Measurements from ENCODE around the gene SCN1A.

The SCN1A gene

DNA sequence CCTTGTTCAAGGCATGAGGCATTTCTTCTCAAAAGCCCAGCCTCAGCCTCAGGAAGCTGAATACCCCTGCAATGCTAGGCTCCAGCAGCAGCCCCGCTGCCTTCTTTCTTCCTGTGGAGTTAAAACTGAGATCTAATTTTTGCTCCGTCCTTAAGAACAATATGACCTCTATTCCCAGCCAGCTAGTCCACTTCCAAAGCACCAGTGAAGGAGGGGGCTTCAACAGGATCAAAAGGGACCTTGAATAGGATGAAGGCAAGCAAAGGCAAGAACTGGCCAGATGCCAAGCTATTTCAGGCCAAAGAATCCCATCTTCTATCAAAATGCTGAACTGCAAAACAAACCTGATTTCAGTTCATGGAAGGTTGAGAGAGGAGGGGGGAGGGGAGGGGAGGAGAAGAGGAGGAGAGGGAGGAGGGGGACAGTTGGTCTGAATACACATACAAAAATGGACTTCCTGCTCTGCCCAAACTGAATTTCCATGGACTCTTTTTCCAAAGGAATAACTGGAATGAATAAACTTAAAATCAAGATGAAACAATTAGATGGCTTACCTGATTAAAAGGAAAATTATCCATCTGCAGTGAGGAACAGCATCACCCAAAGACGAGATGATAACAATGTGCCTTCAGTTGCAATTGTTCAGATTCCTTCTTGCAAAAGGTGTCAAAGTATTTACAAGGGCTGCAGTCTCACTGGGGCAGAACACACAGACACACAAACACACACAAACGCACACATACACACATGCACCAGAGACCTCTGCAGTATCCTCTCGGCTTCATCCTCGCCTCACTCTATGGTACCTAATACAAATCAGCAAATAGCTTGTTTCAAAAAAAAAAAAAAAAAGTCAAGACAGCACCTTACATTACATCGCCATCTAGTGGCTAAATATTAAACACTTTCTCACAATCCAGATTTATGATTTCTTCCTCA lies at the start of gene SCN1A:
Gene SCN1A (minus strand): TSS at position 804 of the 939 bp plus-strand sequence. CDS start 54,399 bp downstream, outside the sequence.
- peaks cover 4% of the 10 kb centered on the region; the same call in 1 of the 2 replicates for H3K4me1 ChIP-seq (ENCODE audit: control insufficient read depth, insufficient read depth, low read length)
- no CpG with 5 or more reads among the region's 7 CpGs for WGBS (ENCODE audit: insufficient coverage, insufficient read length)
- H3K4me3 ChIP-seq (ENCODE audit: low read length), result no peak within 1 kb of the TSS
- no peaks in the 10 kb centered on the region for H3K9me3 ChIP-seq (ENCODE audit: control insufficient read depth, insufficient read depth, low read length)
- H3K27ac ChIP-seq (ENCODE audit: low read length), result no peak within 1 kb of the TSS
- H3K36me3 ChIP-seq (ENCODE audit: control insufficient read depth, insufficient read depth, low read length), result no peaks in the 10 kb centered on the region
- H3K27me3 ChIP-seq (ENCODE audit: control insufficient read depth, insufficient read depth, low read length), result no peaks in the 10 kb centered on the region
- no peak for DNase-seq (ENCODE audit: low read depth, low spot score)

- WGBS (ENCODE audit: insufficient coverage, insufficient read length), result no CpG with 5 or more reads among the region's 2 CpGs
- no peak overlapping the region for H3K4me3 ChIP-seq (ENCODE audit: low read length)
Measured at GRCh38 chr2:166173263-166173662, 45.4 kb upstream of the SCN1A start.

GRCh38 chr2:166171216-166171615 lies 43.4 kb upstream of the SCN1A start:
- Histone ChIP-seq H3K27ac (ENCODE audit: low read length) (no peak overlapping the region), H3K27me3 (ENCODE audit: control insufficient read depth, insufficient read depth, low read length) (no peaks in the 10 kb centered on the region), H3K36me3 (ENCODE audit: control insufficient read depth, insufficient read depth, low read length) (no peaks in the 10 kb centered on the region), H3K4me3 (ENCODE audit: low read length) (no peak overlapping the region), H3K9me3 (ENCODE audit: control insufficient read depth, insufficient read depth, low read length) (no peaks in the 10 kb centered on the region), H3K4me1 (ENCODE audit: control insufficient read depth, insufficient read depth, low read length) (no peaks in the 10 kb centered on the region)
- WGBS (ENCODE audit: insufficient coverage, insufficient read length), result no CpG with 5 or more reads among the region's 3 CpGs
- DNase-seq (ENCODE audit: low read depth, low spot score), result no peak

More at GRCh38 chr2:166173263-166173662, 45.4 kb upstream of the SCN1A start:
- H3K9me3 ChIP-seq (ENCODE audit: control insufficient read depth, insufficient read depth, low read length), result no peaks in the 10 kb centered on the region
- no peak for DNase-seq (ENCODE audit: low read depth, low spot score)
- no peaks in the 10 kb centered on the region for H3K27me3 ChIP-seq (ENCODE audit: control insufficient read depth, insufficient read depth, low read length)
- no peaks in the 10 kb centered on the region for H3K36me3 ChIP-seq (ENCODE audit: control insufficient read depth, insufficient read depth, low read length)
- no peak overlapping the region for H3K27ac ChIP-seq (ENCODE audit: low read length)
- H3K4me1 ChIP-seq (ENCODE audit: control insufficient read depth, insufficient read depth, low read length), result no peaks in the 10 kb centered on the region

DNA sequence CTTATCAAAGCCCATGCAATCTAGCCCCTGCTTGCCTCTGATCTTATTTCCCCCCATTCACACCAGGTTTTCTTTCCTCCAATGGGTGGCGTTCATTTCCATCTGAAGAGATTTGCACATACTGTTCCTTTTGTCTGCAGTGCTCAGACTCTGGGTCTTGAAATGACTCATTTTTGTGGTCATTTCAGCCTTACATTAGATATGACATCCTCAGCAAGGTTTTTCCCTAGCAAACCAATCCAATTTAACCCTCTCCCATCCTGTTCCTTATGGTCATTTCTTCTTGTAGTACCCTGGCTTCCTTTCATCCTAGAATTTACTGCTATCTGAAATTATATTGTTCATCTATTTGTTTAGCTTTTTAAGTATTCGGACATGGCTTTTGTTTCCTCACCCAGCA lies 42.5 kb upstream of the SCN1A start:
- Histone ChIP-seq H3K4me1 (ENCODE audit: control insufficient read depth, insufficient read depth, low read length) (no peaks in the 10 kb centered on the region), H3K27ac (ENCODE audit: low read length) (no peak overlapping the region), H3K9me3 (ENCODE audit: control insufficient read depth, insufficient read depth, low read length) (no peaks in the 10 kb centered on the region), H3K36me3 (ENCODE audit: control insufficient read depth, insufficient read depth, low read length) (no peaks in the 10 kb centered on the region), H3K27me3 (ENCODE audit: control insufficient read depth, insufficient read depth, low read length) (no peaks in the 10 kb centered on the region), H3K4me3 (ENCODE audit: low read length) (no peak overlapping the region)
- no peak for DNase-seq (ENCODE audit: low read depth, low spot score)
- WGBS (ENCODE audit: insufficient coverage, insufficient read length), result no CpG with 5 or more reads among the region's 2 CpGs

- no peaks in the 10 kb centered on the region for H3K9me3 ChIP-seq (ENCODE audit: control insufficient read depth, insufficient read depth, low read length)
- H3K4me3 ChIP-seq (ENCODE audit: low read length), result no peak overlapping the region
- H3K4me1 ChIP-seq (ENCODE audit: control insufficient read depth, insufficient read depth, low read length), result no peaks in the 10 kb centered on the region
- H3K36me3 ChIP-seq (ENCODE audit: control insufficient read depth, insufficient read depth, low read length), result no peaks in the 10 kb centered on the region
- WGBS (ENCODE audit: insufficient coverage, insufficient read length), result no CpG with 5 or more reads among the region's 2 CpGs
- H3K27me3 ChIP-seq (ENCODE audit: control insufficient read depth, insufficient read depth, low read length), result no peaks in the 10 kb centered on the region
- no peak for DNase-seq (ENCODE audit: low read depth, low spot score)
- H3K27ac ChIP-seq (ENCODE audit: low read length), result no peak overlapping the region
Measured at GRCh38 chr2:166167449-166167848, 39.6 kb upstream of the SCN1A start.

GRCh38 chr2:166163775-166164174 lies 36.0 kb upstream of the SCN1A start:
- Histone ChIP-seq H3K4me3 (ENCODE audit: low read length) (no peak overlapping the region), H3K27me3 (ENCODE audit: control insufficient read depth, insufficient read depth, low read length) (no peaks in the 10 kb centered on the region), H3K27ac (ENCODE audit: low read length) (no peak overlapping the region), H3K9me3 (ENCODE audit: control insufficient read depth, insufficient read depth, low read length) (no peaks in the 10 kb centered on the region), H3K36me3 (ENCODE audit: control insufficient read depth, insufficient read depth, low read length) (no peaks in the 10 kb centered on the region), H3K4me1 (ENCODE audit: control insufficient read depth, insufficient read depth, low read length) (no peaks in the 10 kb centered on the region)
- no CpG with 5 or more reads among the region's 2 CpGs for WGBS (ENCODE audit: insufficient coverage, insufficient read length)
- no peak for DNase-seq (ENCODE audit: low read depth, low spot score)

DNA sequence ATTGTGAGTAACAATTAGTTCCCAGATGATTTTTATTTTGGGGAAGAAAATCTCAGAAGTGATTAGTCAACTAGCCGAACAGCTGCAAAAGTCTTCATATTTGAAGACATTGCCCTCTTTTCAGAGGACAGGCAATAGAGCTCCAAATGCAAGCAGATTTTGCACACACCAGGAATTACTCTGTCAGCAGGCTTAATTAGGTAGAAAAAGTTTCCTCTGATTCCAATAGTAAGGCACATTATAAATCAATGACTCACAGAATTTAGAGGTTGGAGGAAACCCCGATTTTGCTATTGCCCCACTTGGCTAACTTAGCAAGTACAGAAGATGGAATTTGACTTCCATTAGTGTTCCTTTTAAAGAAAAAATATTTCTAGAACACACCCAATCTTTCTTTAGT lies 30.7 kb upstream of the SCN1A start:
- no peak overlapping the region for H3K27ac ChIP-seq (ENCODE audit: low read length)
- DNase-seq (ENCODE audit: low read depth, low spot score), result no peak
- no peaks in the 10 kb centered on the region for H3K27me3 ChIP-seq (ENCODE audit: control insufficient read depth, insufficient read depth, low read length)
- H3K4me3 ChIP-seq (ENCODE audit: low read length), result no peak overlapping the region
- H3K36me3 ChIP-seq (ENCODE audit: control insufficient read depth, insufficient read depth, low read length), result no peaks in the 10 kb centered on the region
- H3K9me3 ChIP-seq (ENCODE audit: control insufficient read depth, insufficient read depth, low read length), result no peaks in the 10 kb centered on the region
- WGBS (ENCODE audit: insufficient coverage, insufficient read length), result no CpG with 5 or more reads among the region's 2 CpGs
- H3K4me1 ChIP-seq (ENCODE audit: control insufficient read depth, insufficient read depth, low read length), result no peaks in the 10 kb centered on the region

DNA sequence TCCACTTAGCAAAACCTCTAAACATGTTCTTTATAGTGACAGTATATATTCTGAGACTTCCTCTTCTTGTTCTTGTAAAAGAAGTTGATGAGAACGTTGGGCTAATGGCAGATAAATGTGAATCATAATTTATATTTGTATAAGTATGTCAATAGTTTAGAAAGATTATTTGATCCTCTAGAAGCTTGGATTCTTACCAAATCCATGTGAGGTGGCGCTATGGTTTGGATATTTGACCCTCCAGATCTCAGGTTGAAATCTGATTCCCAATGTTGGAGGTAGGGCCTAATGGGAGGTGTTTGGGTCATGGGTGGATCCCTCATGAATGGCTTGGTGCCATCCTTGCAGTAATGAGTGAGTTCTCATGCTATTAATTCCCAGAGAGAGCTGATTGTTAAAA lies 29.8 kb upstream of the SCN1A start:
- H3K36me3 ChIP-seq (ENCODE audit: control insufficient read depth, insufficient read depth, low read length), result no peaks in the 10 kb centered on the region
- no peak overlapping the region for H3K27ac ChIP-seq (ENCODE audit: low read length)

GRCh38 chr2:166156985-166157490 lies 29.2 kb upstream of the SCN1A start:
- Histone ChIP-seq H3K4me3 (ENCODE audit: low read length) (no peak overlapping the region), H3K9me3 (ENCODE audit: control insufficient read depth, insufficient read depth, low read length) (no peaks in the 10 kb centered on the region), H3K36me3 (ENCODE audit: control insufficient read depth, insufficient read depth, low read length) (no peaks in the 10 kb centered on the region), H3K27me3 (ENCODE audit: control insufficient read depth, insufficient read depth, low read length) (no peaks in the 10 kb centered on the region; the same call in 1 of the 2 replicates), H3K27ac (ENCODE audit: low read length) (no peak overlapping the region), H3K4me1 (ENCODE audit: control insufficient read depth, insufficient read depth, low read length) (no peaks in the 10 kb centered on the region)
- no peak for DNase-seq (ENCODE audit: low read depth, low spot score)
- WGBS (ENCODE audit: insufficient coverage, insufficient read length), result no CpG with 5 or more reads among the region's 3 CpGs

More for the DNA sequence above, 29.8 kb upstream of the SCN1A start:
- no peak overlapping the region for H3K4me3 ChIP-seq (ENCODE audit: low read length)
- DNase-seq (ENCODE audit: low read depth, low spot score), result no peak
- H3K27me3 ChIP-seq (ENCODE audit: control insufficient read depth, insufficient read depth, low read length), result no peaks in the 10 kb centered on the region; the same call in 1 of the 2 replicates
- H3K4me1 ChIP-seq (ENCODE audit: control insufficient read depth, insufficient read depth, low read length), result no peaks in the 10 kb centered on the region
- H3K9me3 ChIP-seq (ENCODE audit: control insufficient read depth, insufficient read depth, low read length), result no peaks in the 10 kb centered on the region
- WGBS (ENCODE audit: insufficient coverage, insufficient read length), result no CpG with 5 or more reads among the region's 2 CpGs

DNA sequence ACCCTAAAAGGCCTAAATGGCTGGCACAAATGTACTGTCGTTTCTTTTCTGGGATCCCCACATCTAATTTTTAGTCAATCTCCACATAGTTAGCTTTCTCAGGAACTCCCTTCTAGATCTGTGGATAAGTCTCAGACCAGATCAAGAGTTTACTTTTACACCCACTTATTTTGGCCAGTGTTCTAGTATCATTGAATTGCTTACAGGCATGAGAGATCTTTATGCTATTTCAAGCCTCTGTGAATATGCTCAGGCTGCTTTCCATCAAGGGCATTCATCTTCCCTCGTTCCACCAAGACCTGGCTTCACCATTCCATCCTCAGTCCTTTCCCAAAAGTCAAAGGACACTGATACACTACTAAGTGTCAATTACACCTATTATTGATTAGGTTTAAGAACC lies 27.8 kb upstream of the SCN1A start:
- no peak overlapping the region for H3K4me3 ChIP-seq (ENCODE audit: low read length)
- no peak overlapping the region for H3K27ac ChIP-seq (ENCODE audit: low read length)
- no CpG with 5 or more reads among the region's 2 CpGs for WGBS (ENCODE audit: insufficient coverage, insufficient read length)

More for the DNA sequence above, 27.8 kb upstream of the SCN1A start:
- H3K27me3 ChIP-seq (ENCODE audit: control insufficient read depth, insufficient read depth, low read length), result no peaks in the 10 kb centered on the region; the same call in 1 of the 2 replicates
- no peaks in the 10 kb centered on the region for H3K36me3 ChIP-seq (ENCODE audit: control insufficient read depth, insufficient read depth, low read length)
- no peaks in the 10 kb centered on the region for H3K4me1 ChIP-seq (ENCODE audit: control insufficient read depth, insufficient read depth, low read length)
- H3K9me3 ChIP-seq (ENCODE audit: control insufficient read depth, insufficient read depth, low read length), result no peaks in the 10 kb centered on the region
- DNase-seq (ENCODE audit: low read depth, low spot score), result no peak

All from iPS DF 6.9 (cell line).